Liver (tissue), 3 donors: ENCODE data around the gene MS4A6A.

Experiments used
- EGR1 ChIP-seq, 2 donors: IDR thresholded peaks; 2 replicates each; pipeline ENCODE4 v1.6.1; 2016 to 2018; ENCODE audit warnings: antibody characterized with exemption in 2 of 2, low read depth in 2 of 2
- FOXA1 ChIP-seq: IDR thresholded peaks from 2 replicates; pipeline ENCODE4 v1.6.1; 2016; ENCODE audit warnings: antibody characterized with exemption
- RAD21 ChIP-seq, 2 donors: IDR thresholded peaks; 2 replicates each; pipeline ENCODE4 v1.6.1; 2016; ENCODE audit warnings: antibody characterized with exemption in 2 of 2, mild to moderate bottlenecking in 2 of 2
- RXRA ChIP-seq, 2 donors: IDR thresholded peaks; 2 replicates each; pipeline ENCODE4 v1.6.1; 2017 to 2018; ENCODE audit warnings: antibody characterized with exemption in 2 of 2, mild to moderate bottlenecking in 1 of 2
- TAF1 ChIP-seq: conservative IDR thresholded peaks from 2 replicates; pipeline ENCODE4 v1.6.1; 2016; ENCODE audit warnings: antibody characterized with exemption, mild to moderate bottlenecking
- YY1 ChIP-seq: IDR thresholded peaks from 2 replicates; pipeline ENCODE4 v1.6.1; 2016; ENCODE audit warnings: antibody characterized with exemption, mild to moderate bottlenecking
- TF ChIP-seq, protein P1 (sequence below): fragments of 150-350 bp; IDR thresholded peaks from 2 replicates; pipeline ENCODE4 v1.5.1; 2017; ENCODE audit warnings: improper control_type of control experiment, low read depth, low read length; ENCODE audit not compliant: missing input control
- TF ChIP-seq, protein P2 (sequence below): IDR thresholded peaks from 2 replicates; pipeline ENCODE4 v1.6.1; 2016; ENCODE audit warnings: antibody characterized with exemption, mild to moderate bottlenecking
- TF ChIP-seq, protein P3 (sequence below): IDR thresholded peaks from 2 replicates; pipeline ENCODE4 v1.6.1; 2016; ENCODE audit warnings: antibody characterized with exemption
- donor health status: healthy.
- donor health status: healthy.

DNA sequence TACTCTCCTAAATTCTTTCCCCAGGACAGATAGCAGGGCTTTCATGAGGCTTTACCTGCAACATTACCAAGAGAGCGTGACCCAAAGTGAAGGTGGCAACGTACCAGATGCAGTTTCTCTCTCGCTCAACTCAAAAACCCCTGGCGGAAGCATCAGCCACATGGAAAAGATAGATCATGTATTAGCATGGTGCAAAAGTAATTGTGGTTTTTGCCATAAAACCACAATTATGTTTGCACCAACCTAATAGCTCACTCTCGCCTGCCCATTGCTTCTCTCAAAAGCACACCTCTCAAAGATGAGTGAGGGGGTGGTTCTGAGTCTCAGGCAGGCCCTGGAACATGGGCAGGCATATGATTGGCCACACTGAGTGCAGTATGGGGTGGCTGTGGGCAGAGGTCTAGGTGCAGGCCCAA is 7.0 kb downstream of the MS4A6A start:
- TF ChIP-seq, protein P1, sequence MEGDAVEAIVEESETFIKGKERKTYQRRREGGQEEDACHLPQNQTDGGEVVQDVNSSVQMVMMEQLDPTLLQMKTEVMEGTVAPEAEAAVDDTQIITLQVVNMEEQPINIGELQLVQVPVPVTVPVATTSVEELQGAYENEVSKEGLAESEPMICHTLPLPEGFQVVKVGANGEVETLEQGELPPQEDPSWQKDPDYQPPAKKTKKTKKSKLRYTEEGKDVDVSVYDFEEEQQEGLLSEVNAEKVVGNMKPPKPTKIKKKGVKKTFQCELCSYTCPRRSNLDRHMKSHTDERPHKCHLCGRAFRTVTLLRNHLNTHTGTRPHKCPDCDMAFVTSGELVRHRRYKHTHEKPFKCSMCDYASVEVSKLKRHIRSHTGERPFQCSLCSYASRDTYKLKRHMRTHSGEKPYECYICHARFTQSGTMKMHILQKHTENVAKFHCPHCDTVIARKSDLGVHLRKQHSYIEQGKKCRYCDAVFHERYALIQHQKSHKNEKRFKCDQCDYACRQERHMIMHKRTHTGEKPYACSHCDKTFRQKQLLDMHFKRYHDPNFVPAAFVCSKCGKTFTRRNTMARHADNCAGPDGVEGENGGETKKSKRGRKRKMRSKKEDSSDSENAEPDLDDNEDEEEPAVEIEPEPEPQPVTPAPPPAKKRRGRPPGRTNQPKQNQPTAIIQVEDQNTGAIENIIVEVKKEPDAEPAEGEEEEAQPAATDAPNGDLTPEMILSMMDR: no peak
- TF ChIP-seq, protein P2, sequence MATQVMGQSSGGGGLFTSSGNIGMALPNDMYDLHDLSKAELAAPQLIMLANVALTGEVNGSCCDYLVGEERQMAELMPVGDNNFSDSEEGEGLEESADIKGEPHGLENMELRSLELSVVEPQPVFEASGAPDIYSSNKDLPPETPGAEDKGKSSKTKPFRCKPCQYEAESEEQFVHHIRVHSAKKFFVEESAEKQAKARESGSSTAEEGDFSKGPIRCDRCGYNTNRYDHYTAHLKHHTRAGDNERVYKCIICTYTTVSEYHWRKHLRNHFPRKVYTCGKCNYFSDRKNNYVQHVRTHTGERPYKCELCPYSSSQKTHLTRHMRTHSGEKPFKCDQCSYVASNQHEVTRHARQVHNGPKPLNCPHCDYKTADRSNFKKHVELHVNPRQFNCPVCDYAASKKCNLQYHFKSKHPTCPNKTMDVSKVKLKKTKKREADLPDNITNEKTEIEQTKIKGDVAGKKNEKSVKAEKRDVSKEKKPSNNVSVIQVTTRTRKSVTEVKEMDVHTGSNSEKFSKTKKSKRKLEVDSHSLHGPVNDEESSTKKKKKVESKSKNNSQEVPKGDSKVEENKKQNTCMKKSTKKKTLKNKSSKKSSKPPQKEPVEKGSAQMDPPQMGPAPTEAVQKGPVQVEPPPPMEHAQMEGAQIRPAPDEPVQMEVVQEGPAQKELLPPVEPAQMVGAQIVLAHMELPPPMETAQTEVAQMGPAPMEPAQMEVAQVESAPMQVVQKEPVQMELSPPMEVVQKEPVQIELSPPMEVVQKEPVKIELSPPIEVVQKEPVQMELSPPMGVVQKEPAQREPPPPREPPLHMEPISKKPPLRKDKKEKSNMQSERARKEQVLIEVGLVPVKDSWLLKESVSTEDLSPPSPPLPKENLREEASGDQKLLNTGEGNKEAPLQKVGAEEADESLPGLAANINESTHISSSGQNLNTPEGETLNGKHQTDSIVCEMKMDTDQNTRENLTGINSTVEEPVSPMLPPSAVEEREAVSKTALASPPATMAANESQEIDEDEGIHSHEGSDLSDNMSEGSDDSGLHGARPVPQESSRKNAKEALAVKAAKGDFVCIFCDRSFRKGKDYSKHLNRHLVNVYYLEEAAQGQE: no peak
- TF ChIP-seq YY1 (no peak), RAD21 (IDR thresholded peaks at IDR 0.05) (no peak), FOXA1 (no peak), TAF1 (no peak), EGR1 (IDR thresholded peaks at IDR 0.05; ENCODE audit: low read depth in 2 of 2) (no peak), RXRA (IDR thresholded peaks at IDR 0.05) (no peak)
- TF ChIP-seq, protein P3, sequence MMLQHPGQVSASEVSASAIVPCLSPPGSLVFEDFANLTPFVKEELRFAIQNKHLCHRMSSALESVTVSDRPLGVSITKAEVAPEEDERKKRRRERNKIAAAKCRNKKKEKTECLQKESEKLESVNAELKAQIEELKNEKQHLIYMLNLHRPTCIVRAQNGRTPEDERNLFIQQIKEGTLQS: no peak
